SK-N-SH treated with all-trans-retinoic acid at 6 μM for 48 hours (cell line): Measurements from ENCODE around the gene UBE2Z.

Source experiments
- ATAC-seq: fragments of 200-7000 bp; cut with Tn5 transposase; 3 replicates; pipeline ENCODE4 v1.9.1; 2020; ENCODE audit warnings: mild to moderate bottlenecking, moderate library complexity
- ARNTL ChIP-seq: fragments of 450-650 bp; formaldehyde crosslinking; IDR thresholded peaks from 2 replicates; pipeline ENCODE4 v1.5.0; 2020; ENCODE audit warnings: low read depth, mild to moderate bottlenecking, moderate library complexity, borderline replicate concordance
- BACH2 ChIP-seq: fragments of 250-450 bp; sonication (Bioruptor Pico); IDR thresholded peaks from 2 replicates; pipeline ENCODE4 v1.9.0; 2021; ENCODE audit warnings: mild to moderate bottlenecking, borderline replicate concordance
- CREB5 ChIP-seq: fragments of 250-450 bp; sonication (Bioruptor Pico); IDR thresholded peaks from 2 replicates; pipeline ENCODE4 v1.5.1; 2020; ENCODE audit warnings: low read depth, mild to moderate bottlenecking, moderate library complexity
- CSDC2 ChIP-seq: fragments of 250-450 bp; sonication (Bioruptor Pico); IDR thresholded peaks from 2 replicates; pipeline ENCODE4 v1.5.0; 2020; ENCODE audit warnings: mild to moderate bottlenecking, moderate library complexity
- CSRNP3 ChIP-seq: fragments of 250-450 bp; sonication (Bioruptor Pico); IDR thresholded peaks from 2 replicates; pipeline ENCODE4 v1.5.1; 2021; ENCODE audit warnings: mild to moderate bottlenecking, moderate library complexity
- ISL1 ChIP-seq: fragments of 250-450 bp; sonication (Bioruptor Pico); IDR thresholded peaks from 2 replicates; pipeline ENCODE4 v2.1.2; 2022; ENCODE audit warnings: mild to moderate bottlenecking, moderate library complexity
- OSR1 ChIP-seq: fragments of 250-450 bp; sonication (Bioruptor Pico); IDR thresholded peaks from 2 replicates; pipeline ENCODE4 v1.8.0; 2022; ENCODE audit warnings: moderate library complexity, mild to moderate bottlenecking, inconsistent platforms
- PPARA ChIP-seq: fragments of 250-450 bp; sonication (Bioruptor Pico); IDR thresholded peaks from 2 replicates; pipeline ENCODE4 v1.5.0; 2020; ENCODE audit warnings: mild to moderate bottlenecking, borderline replicate concordance
- RARB ChIP-seq: fragments of 250-450 bp; sonication (Bioruptor Pico); IDR thresholded peaks from 2 replicates; pipeline ENCODE4 v1.8.0; 2021; ENCODE audit warnings: mild to moderate bottlenecking, moderate library complexity
- SNAI2 ChIP-seq: fragments of 250-450 bp; sonication (Bioruptor Pico); IDR thresholded peaks from 2 replicates; pipeline ENCODE4 v1.5.0; 2020; ENCODE audit warnings: mild to moderate bottlenecking, moderate library complexity
- TCF4 ChIP-seq: fragments of 250-450 bp; sonication (Bioruptor Pico); IDR thresholded peaks from 2 replicates; pipeline ENCODE4 v1.8.0; 2021; ENCODE audit warnings: mild to moderate bottlenecking, moderate library complexity, borderline replicate concordance
- TOX ChIP-seq: fragments of 250-450 bp; sonication (Bioruptor Pico); IDR thresholded peaks from 2 replicates; pipeline ENCODE4 v1.8.0; 2021; ENCODE audit warnings: mild to moderate bottlenecking, moderate library complexity, borderline replicate concordance
- ZC3H10 ChIP-seq: fragments of 250-450 bp; sonication (Bioruptor Pico); IDR thresholded peaks from 2 replicates; pipeline ENCODE4 v1.5.1; 2021; ENCODE audit warnings: mild to moderate bottlenecking, moderate library complexity
- ZFP3 ChIP-seq: fragments of 250-450 bp; sonication (Bioruptor Pico); IDR thresholded peaks from 2 replicates; pipeline ENCODE4 v1.5.0; 2020; ENCODE audit warnings: mild to moderate bottlenecking, moderate library complexity
- ZFP30 ChIP-seq: fragments of 450-650 bp; formaldehyde crosslinking; IDR thresholded peaks from 2 replicates; pipeline ENCODE4 v1.5.0; 2022; ENCODE audit warnings: mild to moderate bottlenecking, moderate library complexity
- ZNF565 ChIP-seq: fragments of 450-650 bp; formaldehyde crosslinking; conservative IDR thresholded peaks from 2 replicates; pipeline ENCODE4 v1.5.0; 2020; ENCODE audit warnings: low read depth, mild to moderate bottlenecking, moderate library complexity
- ZNF8 ChIP-seq: fragments of 450-650 bp; formaldehyde crosslinking; IDR thresholded peaks from 2 replicates; pipeline ENCODE4 v1.5.0; 2020; ENCODE audit warnings: mild to moderate bottlenecking, moderate library complexity
- TF ChIP-seq, protein P1 (sequence below): fragments of 250-450 bp; sonication (Bioruptor Pico); IDR thresholded peaks from 2 replicates; pipeline ENCODE4 v1.5.0; 2020; ENCODE audit warnings: mild to moderate bottlenecking, moderate library complexity
- TF ChIP-seq, protein P2 (sequence below): fragments of 250-450 bp; sonication (Bioruptor Pico); IDR thresholded peaks from 2 replicates; pipeline ENCODE4 v1.8.0; 2021; ENCODE audit warnings: low read depth, mild to moderate bottlenecking, moderate library complexity, borderline replicate concordance

The UBE2Z gene

GRCh38 chr17:48970224-48970623 is 62.0 kb downstream of the UBE2Z start (continued):
- TF ChIP-seq, protein P1, sequence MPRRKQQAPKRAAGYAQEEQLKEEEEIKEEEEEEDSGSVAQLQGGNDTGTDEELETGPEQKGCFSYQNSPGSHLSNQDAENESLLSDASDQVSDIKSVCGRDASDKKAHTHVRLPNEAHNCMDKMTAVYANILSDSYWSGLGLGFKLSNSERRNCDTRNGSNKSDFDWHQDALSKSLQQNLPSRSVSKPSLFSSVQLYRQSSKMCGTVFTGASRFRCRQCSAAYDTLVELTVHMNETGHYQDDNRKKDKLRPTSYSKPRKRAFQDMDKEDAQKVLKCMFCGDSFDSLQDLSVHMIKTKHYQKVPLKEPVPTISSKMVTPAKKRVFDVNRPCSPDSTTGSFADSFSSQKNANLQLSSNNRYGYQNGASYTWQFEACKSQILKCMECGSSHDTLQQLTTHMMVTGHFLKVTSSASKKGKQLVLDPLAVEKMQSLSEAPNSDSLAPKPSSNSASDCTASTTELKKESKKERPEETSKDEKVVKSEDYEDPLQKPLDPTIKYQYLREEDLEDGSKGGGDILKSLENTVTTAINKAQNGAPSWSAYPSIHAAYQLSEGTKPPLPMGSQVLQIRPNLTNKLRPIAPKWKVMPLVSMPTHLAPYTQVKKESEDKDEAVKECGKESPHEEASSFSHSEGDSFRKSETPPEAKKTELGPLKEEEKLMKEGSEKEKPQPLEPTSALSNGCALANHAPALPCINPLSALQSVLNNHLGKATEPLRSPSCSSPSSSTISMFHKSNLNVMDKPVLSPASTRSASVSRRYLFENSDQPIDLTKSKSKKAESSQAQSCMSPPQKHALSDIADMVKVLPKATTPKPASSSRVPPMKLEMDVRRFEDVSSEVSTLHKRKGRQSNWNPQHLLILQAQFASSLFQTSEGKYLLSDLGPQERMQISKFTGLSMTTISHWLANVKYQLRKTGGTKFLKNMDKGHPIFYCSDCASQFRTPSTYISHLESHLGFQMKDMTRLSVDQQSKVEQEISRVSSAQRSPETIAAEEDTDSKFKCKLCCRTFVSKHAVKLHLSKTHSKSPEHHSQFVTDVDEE (CRISPR knock-in tag): no peak
- TF ChIP-seq ARNTL: no peak
- TF ChIP-seq OSR1 (CRISPR knock-in tag): no peak
- TF ChIP-seq CSRNP3 (CRISPR knock-in tag): no peak

- TF ChIP-seq BACH2 (CRISPR knock-in tag) (no peak), ARNTL (no peak), RARB (CRISPR knock-in tag) (no peak), SNAI2 (CRISPR knock-in tag) (no peak), CSRNP3 (CRISPR knock-in tag) (no peak), CSDC2 (CRISPR knock-in tag) (no peak), ZNF565 (CRISPR knock-in tag) (no peak), CREB5 (CRISPR knock-in tag) (no peak), TOX (CRISPR knock-in tag) (no peak), ISL1 (CRISPR knock-in tag) (no peak), TCF4 (no peak), ZFP30 (no peak), ZNF8 (CRISPR knock-in tag) (no peak), PPARA (CRISPR knock-in tag) (no peak), ZFP3 (CRISPR knock-in tag) (no peak), ZC3H10 (CRISPR knock-in tag) (no peak)
- TF ChIP-seq, protein P1 (CRISPR knock-in tag): no peak
- TF ChIP-seq, protein P2, sequence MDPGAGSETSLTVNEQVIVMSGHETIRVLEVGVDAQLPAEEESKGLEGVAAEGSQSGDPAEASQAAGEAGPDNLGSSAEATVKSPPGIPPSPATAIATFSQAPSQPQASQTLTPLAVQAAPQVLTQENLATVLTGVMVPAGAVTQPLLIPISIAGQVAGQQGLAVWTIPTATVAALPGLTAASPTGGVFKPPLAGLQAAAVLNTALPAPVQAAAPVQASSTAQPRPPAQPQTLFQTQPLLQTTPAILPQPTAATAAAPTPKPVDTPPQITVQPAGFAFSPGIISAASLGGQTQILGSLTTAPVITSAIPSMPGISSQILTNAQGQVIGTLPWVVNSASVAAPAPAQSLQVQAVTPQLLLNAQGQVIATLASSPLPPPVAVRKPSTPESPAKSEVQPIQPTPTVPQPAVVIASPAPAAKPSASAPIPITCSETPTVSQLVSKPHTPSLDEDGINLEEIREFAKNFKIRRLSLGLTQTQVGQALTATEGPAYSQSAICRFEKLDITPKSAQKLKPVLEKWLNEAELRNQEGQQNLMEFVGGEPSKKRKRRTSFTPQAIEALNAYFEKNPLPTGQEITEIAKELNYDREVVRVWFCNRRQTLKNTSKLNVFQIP: no peak
- TF ChIP-seq, all 23 proteins: peak for 0
- ATAC-seq: peak; percentile 9; the same call in 2 of the 3 replicates
Measured at GRCh38 chr17:48970865-48971687, 62.9 kb downstream of the UBE2Z start.
